Measurements from ENCODE around the gene HBA2. TPM values are rescaled to one million over a fixed set of nuclear protein-coding genes. Genes with fewer than 3 reads are reported as not detected.
A peak's percentile ranks its signal among the peaks of the same experiment; 100 is the strongest.

HBA2 gene
- total RNA-seq, 6 experiments from 2014 or later = 17.8 to 522 (median 55.9) TPM

DNA sequence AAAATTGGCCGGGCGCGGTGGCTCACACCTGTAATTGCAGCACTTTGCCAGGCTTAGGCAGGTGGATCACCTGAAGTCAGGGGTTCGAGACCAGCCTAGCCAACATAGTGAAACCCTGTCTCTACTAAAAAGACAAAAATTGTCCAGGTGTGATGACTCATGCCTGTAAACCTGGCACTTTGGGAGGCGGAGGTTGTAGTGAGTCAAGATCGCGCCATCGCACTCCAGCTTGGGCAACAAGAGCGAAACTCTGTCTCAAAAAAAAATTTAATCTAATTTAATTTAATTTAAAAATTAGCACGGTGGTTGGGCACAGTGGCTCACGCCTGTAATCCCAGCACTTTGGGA is 6.0 kb downstream of the HBA2 start:
- intact Hi-C loops (cut with DNase I) = no loop called here
- 72% methylated on average over 11 of the region's 11 CpGs for WGBS (ENCODE audit: insufficient coverage, low coverage, low lambda C conversion rate, missing lambda C conversion rate)
- peaks cover 0 to 16% (median 4%) of the 10 kb centered on the region in 4 donors for H3K4me1 ChIP-seq
- TF ChIP-seq, protein P1, sequence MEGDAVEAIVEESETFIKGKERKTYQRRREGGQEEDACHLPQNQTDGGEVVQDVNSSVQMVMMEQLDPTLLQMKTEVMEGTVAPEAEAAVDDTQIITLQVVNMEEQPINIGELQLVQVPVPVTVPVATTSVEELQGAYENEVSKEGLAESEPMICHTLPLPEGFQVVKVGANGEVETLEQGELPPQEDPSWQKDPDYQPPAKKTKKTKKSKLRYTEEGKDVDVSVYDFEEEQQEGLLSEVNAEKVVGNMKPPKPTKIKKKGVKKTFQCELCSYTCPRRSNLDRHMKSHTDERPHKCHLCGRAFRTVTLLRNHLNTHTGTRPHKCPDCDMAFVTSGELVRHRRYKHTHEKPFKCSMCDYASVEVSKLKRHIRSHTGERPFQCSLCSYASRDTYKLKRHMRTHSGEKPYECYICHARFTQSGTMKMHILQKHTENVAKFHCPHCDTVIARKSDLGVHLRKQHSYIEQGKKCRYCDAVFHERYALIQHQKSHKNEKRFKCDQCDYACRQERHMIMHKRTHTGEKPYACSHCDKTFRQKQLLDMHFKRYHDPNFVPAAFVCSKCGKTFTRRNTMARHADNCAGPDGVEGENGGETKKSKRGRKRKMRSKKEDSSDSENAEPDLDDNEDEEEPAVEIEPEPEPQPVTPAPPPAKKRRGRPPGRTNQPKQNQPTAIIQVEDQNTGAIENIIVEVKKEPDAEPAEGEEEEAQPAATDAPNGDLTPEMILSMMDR (IDR thresholded peaks at IDR 0.05) = no peak
- TF ChIP-seq POLR2A (IDR thresholded peaks at IDR 0.05) = no peak
- no peak overlapping the region for H3K4me3 ChIP-seq
- H3K27ac ChIP-seq = no peak overlapping the region
- no peaks in the 10 kb centered on the region for H3K36me3 ChIP-seq
- H3K9me3 ChIP-seq = no peaks in the 10 kb centered on the region
- no peak for DNase-seq
- no peak for ATAC-seq
- peaks cover 0 to 16% of the 10 kb centered on the region in 2 donors for H3K27me3 ChIP-seq

DNA sequence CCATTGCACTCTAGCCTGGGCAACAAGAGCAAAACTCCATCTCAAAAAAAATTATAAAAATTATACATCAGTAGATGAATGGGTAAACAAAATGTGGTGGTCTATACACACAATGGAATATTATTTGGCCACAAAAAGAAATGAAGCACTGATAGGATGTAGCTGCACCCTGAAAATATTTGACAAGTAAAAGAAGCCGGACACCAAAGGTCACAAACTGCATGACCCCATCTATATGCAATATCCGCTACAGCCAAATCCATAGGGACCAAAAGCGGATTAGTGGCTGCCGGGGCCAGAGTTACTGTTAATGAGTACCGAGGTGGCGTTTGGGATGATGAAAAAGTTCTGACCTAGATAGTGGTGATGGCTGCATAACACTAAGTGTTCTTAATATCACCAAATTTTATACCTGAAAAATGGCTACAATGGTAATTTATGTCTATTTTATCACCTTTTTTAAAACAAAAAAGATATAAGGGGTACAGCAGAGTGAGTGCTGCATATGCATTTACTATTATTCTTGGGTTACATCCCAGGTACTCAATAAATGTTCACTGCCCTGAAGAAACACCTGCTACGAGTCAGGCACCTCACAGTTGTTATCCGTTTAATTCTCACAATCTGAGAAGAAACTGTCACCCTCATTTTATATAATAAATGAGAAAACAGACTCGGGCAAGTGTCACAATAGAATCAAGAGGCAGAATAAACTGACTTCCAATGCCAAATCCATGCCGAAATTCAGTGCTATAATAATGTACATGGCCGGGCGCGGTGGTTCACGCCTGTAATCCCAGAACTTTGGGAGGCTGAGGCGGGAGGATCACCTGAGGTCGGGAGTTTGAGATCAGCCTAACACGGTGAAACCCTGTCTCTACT is 6.8 kb downstream of the HBA2 start:
- H3K4me1 ChIP-seq = peaks cover 0 to 16% (median 4%) of the 10 kb centered on the region in 4 donors
- WGBS (ENCODE audit: insufficient coverage, low coverage, low lambda C conversion rate, missing lambda C conversion rate) = 72% methylated on average over 17 of the region's 17 CpGs
- no peak overlapping the region for H3K27ac ChIP-seq
- peaks cover 0 to 16% of the 10 kb centered on the region in 2 donors for H3K27me3 ChIP-seq
- TF ChIP-seq, protein P1 (IDR thresholded peaks at IDR 0.05) = no peak
- TF ChIP-seq POLR2A (IDR thresholded peaks at IDR 0.05) = no peak
- H3K36me3 ChIP-seq = no peaks in the 10 kb centered on the region
- DNase-seq (no peak), ATAC-seq (no peak)
- no peak overlapping the region for H3K4me3 ChIP-seq
- H3K9me3 ChIP-seq = no peaks in the 10 kb centered on the region
- intact Hi-C loops (cut with DNase I) = no loop called here

DNA sequence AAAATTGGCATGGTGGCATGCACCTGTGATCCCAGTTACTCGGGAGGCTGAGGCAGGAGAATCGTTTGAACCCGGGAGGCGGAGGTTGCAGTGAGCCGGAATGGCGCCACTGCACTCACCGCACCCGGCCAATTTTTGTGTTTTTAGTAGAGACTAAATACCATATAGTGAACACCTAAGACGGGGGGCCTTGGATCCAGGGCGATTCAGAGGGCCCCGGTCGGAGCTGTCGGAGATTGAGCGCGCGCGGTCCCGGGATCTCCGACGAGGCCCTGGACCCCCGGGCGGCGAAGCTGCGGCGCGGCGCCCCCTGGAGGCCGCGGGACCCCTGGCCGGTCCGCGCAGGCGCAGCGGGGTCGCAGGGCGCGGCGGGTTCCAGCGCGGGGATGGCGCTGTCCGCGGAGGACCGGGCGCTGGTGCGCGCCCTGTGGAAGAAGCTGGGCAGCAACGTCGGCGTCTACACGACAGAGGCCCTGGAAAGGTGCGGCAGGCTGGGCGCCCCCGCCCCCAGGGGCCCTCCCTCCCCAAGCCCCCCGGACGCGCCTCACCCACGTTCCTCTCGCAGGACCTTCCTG is 7.5 kb downstream of the HBA2 start, which contains the start of gene HBQ1:
HBQ1 (plus strand) TSS at position 359 of the 575 bp plus-strand sequence; CDS start at position 387, 28 bp downstream.
- no peaks in the 10 kb centered on the region for H3K36me3 ChIP-seq
- TF ChIP-seq, protein P1 (IDR thresholded peaks at IDR 0.05) = peak in 2 of 4 donors; percentile 20 to 28
- TF ChIP-seq POLR2A (IDR thresholded peaks at IDR 0.05) = no peak
- peaks cover 0 to 16% (median 4%) of the 10 kb centered on the region in 4 donors for H3K4me1 ChIP-seq
- intact Hi-C loops (cut with DNase I) = no loop called here
- peaks cover 0 to 16% of the 10 kb centered on the region in 2 donors for H3K27me3 ChIP-seq
- H3K27ac ChIP-seq = no peak within 1 kb of the TSS
- ATAC-seq (peak in 1 of 4 donors; percentile 4), DNase-seq (no peak)
- WGBS (ENCODE audit: insufficient coverage, low coverage, low lambda C conversion rate, missing lambda C conversion rate) = 20% methylated on average over 12 of the region's 59 CpGs
- H3K9me3 ChIP-seq = no peaks in the 10 kb centered on the region
- peak within 1 kb of the TSS in 1 of 3 donors; percentile 19 for H3K4me3 ChIP-seq

DNA sequence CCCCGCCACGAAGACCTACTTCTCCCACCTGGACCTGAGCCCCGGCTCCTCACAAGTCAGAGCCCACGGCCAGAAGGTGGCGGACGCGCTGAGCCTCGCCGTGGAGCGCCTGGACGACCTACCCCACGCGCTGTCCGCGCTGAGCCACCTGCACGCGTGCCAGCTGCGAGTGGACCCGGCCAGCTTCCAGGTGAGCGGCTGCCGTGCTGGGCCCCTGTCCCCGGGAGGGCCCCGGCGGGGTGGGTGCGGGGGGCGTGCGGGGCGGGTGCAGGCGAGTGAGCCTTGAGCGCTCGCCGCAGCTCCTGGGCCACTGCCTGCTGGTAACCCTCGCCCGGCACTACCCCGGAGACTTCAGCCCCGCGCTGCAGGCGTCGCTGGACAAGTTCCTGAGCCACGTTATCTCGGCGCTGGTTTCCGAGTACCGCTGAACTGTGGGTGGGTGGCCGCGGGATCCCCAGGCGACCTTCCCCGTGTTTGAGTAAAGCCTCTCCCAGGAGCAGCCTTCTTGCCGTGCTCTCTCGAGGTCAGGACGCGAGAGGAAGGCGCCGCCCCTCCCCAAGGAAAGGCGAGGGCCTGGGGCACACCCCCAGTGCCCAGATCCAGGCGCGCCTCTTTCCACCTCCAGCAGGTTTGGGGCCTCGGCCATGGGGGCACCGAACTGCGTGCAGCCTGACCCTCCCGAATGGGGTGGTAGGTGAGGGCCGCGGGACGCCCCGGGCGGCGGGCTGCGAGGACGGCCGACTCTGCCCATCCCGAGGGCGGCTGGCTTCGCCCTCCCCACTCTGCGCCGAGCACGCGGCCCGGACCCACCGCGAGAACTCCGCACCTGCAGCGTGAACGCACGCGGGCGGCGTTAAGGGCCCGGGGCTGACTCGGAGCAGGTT is 8.2 kb downstream of the HBA2 start:
- Histone ChIP-seq H3K36me3 (no peaks in the 10 kb centered on the region), H3K9me3 (no peaks in the 10 kb centered on the region), H3K4me3 (peak overlapping the region in 1 of 3 donors; percentile 19), H3K27ac (no peak overlapping the region), H3K27me3 (peaks cover 0 to 16% of the 10 kb centered on the region in 2 donors), H3K4me1 (peaks cover 0 to 16% (median 4%) of the 10 kb centered on the region in 4 donors)
- DNase-seq (no peak), ATAC-seq (peak; percentile 16 to 41 (median 27))
- intact Hi-C loops (cut with DNase I) = no loop called here
- WGBS (ENCODE audit: insufficient coverage, low coverage, low lambda C conversion rate, missing lambda C conversion rate) = 0% methylated on average over 9 of the region's 89 CpGs
- no peak for TF ChIP-seq POLR2A (IDR thresholded peaks at IDR 0.05)
- TF ChIP-seq, protein P1 (IDR thresholded peaks at IDR 0.05) = no peak
